Measurements from ENCODE around the gene TECPR1.

TECPR1 gene

DNA sequence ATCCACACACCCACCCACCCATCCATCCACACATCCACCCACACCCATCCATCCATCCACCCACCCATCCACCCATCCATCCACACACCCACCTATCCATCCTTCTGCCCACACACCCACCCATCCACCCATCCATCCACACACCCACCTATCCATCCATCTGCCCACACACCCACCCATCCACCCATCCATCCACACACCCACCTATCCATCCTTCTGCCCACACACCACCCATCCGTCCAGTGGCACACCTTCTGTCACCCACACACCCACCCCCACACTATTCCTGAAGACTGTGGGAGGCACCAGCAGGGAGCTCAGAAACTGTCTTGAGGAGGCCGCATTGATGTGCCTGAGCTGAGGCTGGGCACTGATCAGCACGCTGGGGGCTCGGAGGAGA lies 9.1 kb downstream of the TECPR1 start:
- no peak for DNase-seq

DNA sequence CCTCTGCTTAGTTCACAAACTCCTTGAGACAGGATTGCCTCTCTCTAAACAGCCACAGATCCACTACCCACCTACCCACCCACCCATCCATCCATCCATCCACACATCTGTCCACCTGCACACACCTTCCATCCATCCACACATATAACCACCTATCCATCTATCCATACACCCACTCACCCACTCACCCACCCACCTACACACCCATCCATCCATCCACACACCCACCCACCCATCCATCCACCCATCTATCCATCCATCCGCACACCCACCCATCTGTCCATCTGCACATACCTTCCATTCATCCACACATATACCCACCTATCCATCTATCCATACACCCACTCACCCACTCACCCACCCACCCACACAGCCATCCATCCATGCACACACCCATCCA lies 9.7 kb downstream of the TECPR1 start:
- no peak for DNase-seq

DNA sequence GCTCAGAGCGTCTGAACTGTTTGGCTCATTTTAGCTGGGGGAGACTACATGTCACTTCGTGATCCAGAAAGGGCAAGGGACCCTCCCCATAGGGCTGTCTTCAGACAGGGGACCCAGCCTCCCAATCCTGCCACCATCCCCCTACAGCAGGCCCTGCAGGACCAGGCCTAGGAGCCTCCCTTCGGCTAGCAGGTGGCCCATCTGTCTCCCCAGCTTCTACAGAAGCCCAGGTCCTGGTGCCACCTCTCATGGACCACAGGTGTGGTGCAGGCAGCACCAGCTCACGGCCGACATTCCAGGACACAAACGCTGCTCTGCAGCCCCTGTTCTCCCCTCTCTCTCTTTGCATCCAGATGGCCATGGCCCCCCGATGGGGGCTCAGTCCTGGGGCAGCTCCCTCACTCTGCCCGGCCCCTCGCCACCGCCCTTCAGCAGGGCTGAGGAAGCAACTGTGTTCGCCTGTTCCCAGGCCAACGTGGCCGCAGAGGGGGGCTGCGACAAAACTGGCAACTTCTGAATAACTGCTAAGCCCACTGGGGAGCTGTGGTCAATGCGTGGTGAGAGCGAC lies 10.3 kb downstream of the TECPR1 start:
- DNase-seq: no peak

DNA sequence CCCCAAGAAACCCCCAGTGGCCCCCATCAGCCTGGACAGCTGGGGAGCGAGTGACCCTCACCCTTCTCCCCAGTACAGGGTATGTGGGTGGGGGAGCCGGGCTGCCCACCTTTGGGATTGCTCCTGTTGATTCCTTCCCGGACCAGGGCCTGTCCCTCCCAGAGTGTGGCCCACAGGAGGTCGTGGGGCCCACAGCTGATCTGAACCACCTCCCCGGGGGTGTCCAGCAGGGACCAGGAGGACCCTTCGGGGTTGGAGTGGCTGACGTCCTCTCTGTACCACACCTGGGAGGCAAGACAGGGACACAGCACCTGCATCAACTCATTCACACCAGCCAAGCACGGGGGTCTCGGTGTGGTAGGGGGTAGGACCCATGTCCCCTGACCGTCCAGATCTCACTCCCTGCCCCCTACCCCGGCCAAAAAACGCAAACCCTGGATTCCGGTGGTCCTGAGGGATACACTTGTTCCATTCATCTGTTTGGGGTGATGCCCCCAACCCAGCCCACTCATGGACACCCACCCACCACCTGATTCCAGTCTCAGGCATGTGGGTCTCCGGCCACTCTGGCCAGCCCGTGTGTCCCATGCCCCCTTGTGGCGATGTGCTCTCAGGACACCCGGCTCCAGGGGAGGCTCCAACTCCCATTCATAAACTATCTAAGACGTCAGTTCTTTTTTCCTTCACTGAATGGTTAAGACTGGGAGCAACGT lies 10.9 kb downstream of the TECPR1 start:
- DNase-seq: no peak

DNA sequence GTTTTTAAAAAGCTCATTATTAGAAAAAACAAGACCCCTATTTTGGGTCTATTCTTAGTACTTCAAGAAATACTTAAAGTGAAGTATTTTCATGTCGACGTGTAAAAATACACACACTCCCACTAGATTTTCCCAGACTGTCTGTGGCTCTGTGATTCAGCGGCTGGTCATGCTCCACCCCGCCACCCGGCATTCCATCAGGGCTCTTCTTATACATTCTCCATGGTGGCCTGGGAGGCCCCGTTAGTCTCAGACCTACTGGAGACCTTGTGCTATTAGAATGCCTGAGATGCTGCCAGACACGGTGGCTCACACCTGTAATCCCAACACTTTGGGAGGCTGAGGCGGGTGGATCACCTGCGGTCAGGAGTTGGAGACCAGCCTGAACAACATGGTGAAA lies 13.1 kb downstream of the TECPR1 start:
- no peak for DNase-seq

DNA sequence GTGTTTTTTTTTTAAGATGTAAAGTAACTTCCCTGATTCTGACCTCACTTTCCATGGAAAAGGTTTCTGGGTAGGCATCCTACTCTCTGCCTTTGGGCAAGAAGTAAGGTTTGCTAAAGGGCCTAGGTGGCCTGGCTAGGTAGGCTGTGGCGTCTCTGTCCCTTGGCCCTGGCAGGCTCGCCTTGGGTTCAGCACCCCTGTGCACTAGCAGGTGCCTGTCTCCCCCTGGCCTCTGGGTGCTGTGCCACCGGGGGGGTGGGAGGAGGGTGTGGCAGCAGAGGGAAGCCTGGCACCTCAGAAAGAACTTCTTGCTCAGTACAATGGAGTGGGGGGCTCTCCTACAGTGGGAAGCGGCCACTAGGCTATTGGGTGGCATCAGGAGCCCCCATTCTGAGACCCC lies 14.0 kb downstream of the TECPR1 start:
- no peak for DNase-seq

DNA sequence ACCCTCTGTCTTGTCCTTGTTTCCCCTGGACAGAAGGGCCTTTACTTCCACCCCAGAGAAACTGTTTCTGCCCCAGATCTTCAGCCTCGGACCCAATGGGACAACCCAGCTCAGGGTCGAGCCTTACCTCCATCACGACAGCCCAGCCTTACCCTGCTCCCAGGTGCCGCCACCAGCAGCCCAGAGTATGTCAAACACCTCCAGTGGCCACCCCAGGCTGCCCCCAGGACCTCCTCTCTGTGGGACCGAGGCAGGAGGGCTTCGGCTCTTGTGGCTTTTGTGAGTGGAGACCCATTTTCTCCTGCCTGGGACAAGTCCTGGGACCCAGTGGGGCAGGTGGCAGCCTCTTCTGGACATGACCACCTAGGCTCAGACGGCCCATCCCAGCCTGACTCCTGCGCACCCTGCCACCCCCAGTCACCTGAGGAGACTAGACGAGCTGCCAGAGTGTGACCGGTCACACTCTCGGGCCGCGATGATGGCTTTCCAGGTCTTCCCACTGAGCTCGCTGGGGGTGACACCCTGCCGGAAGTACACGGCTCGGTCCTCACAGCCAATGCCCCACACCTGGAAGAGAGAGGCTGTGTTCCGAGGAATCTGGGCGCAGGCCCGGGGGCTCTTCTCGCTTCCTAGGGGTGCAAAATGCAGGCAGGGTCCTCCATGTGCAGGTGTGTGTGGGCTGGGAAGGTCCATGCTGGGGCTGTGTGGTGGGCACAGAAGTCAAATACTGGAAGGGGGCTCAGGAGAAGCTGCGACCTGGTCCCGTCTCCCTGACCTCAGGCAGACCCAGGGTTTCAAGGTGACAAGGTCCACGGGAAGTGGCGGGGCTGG lies 15.5 kb downstream of the TECPR1 start:
- no peak for DNase-seq

DNA sequence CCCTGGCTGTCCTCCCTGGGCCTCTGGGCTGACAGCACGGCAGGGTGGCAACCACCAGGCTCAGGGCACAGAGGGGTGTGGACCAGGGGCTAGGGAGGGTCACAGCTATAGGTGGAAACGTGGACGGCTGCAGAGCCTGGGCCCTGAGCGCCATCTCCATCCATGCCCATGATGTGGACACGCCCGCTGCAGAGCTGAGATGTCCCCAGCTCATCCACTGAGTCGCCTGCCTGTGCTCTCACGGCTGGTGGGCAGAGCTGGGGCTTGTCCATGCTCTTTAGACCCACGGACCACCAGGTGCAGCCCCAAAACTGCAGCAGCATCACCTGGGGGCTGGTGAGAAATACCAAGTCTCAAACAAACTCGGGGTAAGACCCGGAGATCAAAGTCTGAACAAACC lies 16.1 kb downstream of the TECPR1 start:
- no peak for DNase-seq

DNA sequence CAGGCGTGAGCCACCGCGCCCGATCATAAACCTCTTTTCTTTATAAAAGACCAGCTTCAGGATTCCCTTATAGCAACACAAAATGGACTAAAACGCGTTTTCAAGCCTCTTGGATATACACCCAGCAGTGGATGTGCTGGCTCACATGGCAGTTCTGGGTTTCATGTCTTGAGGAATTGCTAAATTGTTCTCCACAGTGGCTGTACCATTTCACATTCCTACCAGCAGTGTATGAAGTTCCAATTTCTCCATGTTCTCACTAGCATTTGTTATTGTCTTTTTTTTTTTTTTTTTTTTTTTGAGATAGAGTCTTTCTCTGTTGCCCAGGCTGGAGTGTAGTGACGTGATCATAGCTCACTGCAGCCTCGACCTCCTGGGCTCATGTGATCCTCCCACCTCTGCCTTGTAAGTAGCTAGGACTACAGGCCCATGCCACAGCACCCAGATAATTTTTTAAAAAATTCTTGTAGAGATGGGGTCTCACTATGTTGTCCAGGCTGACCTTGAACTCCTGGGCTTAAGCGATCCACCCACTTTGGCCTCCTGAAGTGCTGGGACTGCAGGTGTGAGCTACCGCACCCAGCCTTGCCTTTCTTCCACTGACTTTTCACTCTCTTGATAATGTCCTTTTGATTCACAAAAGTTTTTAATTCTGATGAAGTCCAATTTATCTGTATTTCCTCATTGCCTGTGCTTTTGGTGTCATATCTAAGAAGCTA lies 17.4 kb downstream of the TECPR1 start:
- no peak for DNase-seq

DNA sequence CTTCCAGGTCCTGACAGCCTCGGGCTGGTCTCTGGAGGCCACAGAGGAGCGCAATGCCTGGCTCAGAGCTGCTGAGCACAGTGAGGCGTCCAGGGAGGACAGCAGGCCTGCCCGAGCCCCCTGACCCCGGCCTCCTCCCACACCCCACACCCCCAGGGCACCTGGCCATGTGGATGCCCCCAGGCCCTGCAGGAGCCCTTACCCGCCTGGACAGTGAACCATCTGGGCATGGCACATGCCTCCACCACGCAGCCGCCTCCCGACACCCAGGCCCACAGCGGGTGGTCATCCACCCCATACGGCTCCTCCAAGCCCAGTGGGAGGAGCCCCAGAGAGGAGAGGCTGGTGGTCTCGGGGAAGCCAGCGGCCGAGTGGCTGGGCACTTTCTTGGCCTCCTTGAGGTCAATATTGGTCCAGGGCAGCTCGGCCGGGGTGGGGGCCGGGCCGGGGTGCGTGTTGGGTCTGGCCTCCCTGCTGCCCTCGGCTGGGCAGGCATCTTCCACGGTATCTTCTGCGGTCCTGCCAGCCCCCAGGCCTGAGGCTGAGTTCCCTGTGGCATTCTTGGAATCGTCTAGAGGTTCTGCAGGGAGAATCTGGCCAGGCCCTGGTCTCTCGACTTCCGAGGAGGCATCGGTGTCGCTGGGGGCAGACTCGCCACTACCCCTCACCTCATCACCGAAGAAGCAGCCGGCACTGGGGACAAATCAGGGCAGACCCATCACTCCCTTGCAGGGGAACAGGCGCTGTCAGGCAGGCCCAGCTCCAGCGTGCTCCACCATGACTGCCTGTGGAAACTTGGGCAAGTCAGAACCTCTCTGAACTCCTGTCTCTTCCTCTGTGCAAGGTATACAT lies 18.6 kb downstream of the TECPR1 start:
- DNase-seq: no peak

DNA sequence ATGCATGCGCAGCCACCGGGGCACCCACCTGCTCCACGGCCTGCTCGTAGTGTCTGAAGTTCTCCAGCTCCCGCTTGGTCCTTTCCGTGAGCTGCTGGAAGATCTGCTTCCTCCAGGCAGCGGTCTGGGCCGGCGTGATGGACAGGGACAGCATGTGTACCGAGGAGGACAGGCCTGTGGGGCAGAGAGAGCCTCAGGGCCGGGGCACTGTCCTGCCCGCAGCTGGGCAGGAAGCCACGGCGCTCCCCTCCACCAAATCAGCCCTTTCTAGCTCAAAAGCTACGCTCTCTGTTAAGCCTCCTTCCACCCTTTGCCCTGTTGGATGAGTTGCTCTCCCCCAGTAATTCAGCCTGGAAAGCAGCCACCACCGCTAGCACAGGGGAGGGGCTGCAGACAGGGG lies 19.2 kb downstream of the TECPR1 start:
- DNase-seq: no peak

DNA sequence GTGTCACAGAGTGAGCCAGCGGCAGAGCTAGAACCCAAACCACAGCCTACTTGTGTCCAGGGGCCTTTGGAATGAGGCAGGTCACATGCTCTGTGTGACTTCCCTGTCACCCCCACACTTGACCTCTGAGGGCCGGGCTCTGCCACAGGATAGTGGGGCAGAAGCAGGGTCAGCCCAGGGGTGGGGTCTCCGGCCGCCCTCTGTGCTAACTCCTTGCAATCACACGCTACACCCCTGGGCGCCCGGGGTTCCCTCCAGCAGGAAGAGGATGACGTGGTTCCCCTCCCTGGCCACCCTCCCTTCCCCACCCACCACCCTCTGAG lies 19.8 kb downstream of the TECPR1 start:
- DNase-seq: no peak

DNA sequence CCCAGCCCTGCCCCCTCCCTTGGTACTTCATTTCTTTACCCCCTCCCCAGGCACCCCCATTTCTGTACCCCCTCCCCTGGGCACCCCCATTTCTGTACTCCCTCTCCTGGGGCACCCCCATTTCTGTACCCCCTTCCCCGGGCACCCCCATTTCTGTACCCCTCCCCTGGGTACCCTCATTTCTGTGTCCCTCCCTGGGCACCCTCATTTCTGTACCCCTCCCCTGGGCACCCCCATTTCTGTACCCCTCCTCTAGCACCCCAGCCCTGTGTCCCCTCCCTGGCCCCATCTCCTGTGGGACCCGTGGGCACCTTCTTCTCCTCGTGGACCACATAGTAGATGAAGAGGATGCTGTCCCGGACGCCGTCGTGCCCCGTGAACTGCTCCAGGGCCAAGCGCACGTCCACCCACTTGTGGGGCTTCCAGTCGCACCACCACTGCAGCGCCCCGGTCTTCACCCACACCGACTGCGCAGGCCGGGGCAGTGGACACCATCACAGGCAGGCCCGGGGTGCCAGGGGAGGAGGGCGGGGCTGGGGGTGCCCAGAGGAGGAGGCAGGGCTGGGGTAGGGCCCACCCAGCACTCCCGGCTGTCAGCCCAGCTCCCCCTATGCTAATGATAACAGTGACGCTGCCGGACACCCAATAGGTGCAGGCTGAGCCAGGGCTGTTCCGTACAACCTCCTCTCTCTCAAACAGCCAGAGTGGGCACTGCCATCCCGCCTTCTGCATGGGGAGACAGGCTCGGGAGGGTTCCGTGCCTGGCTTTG lies 20.4 kb downstream of the TECPR1 start:
- no peak for DNase-seq

DNA sequence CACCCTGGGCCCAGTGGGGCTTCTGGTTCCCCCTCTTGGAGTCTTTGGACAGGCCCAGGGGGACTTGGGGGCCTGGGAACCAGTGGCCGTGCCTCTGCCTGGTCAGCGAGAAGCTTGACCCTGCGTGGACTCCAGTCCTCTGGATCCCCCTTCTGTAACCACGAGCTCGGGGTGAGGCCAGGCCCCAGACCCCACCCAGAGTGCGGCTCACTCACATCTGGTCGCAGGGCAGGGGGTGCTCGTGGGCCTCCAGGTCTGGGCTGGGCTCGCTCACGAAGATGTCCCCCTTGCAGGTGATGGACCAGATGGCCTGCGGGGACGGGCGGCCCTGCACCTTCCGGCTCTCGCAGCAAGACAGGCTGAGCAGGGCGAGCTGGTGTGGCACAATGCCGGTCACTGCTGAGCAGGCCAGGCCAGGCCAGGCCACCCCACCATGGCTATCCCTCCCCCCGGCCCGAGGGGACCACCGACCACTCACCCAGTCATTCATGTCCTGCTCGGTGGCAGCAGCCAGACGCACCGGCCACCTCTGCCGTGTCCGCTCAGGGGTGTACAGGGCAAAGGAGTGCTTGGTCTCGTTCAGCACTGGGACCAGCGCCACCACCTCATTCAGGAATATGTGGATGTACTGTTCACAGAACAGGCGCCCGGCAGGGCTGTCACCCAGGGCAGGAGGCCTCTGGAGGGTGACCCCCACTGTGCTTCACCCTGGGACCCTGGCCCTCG lies 21.1 kb downstream of the TECPR1 start:
- DNase-seq: no peak

DNA sequence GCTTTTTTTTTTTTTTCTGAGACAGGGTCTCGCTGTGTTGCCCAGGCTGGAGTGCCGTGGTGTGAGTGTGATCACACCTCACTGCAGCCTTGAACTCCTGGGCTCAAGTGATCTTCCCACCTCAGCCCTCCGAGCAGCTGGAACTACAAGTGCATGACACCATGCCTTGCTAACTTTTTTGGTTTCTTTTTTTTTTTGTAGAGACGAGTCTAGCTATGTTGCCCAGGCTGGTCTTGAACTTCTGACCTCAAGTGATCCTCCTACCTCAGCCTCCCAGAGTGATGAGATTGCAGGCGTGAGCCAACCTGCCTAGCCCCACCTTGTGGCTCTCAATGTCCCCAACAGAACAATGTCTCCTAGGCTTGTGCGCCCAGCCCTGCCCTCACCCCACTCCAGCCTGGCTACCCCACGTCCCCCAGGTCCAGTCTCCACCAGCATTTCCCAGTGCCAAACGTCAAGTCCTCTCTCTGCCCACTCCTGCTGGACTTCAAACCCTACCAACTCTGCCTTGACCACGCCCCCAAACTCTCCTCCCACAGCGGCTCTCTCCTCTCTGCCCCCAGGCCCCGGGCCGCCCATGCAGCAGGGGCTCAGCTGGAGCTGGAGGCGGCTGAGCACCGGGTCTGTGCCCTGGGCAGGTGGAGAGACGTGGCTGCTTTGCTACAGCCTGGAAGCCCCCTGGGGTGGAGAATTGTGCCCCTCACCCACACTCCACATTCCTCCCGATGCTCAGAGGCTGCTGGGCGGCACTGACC lies 21.9 kb downstream of the TECPR1 start:
- DNase-seq: no peak

DNA sequence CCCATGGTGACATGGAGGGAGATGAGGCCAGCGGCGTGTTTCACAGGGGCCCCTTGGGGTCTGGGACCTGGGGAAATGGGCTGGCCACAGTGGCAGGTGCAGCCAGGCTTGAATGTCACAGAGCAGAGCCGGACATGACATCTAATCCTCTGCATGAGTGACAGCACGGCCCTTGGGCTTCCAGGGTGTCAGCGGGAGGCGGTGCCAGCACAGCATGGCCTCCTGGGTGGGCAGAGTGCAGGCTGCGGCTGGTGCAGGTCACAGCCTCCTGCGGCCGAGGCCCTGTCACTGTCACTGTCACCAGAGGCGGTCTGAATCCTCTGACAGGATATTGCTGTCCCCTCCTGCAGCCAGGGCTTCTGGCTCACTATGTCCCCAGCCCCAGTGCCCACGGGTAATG lies 22.6 kb downstream of the TECPR1 start:
- no peak for DNase-seq

DNA sequence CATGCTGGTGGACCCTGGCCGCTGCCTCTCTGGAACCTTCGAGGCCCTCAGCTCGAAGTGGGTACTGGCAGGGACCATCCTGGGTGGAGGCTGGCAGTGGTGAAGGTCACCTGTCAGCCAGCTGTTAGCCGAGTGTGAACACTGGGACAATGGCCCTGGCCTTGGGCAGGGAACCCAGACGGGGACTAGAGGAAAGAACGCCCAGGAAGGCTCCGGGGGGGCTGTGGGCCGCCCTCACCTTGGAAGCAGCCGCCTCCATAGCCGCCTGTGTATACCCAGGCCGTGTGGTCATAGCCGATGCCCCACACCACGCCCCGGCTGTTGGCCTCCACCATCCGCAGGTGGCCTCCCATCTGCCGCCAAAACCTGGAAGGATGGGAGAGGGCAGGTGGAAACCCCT lies 23.2 kb downstream of the TECPR1 start:
- DNase-seq: no peak

DNA sequence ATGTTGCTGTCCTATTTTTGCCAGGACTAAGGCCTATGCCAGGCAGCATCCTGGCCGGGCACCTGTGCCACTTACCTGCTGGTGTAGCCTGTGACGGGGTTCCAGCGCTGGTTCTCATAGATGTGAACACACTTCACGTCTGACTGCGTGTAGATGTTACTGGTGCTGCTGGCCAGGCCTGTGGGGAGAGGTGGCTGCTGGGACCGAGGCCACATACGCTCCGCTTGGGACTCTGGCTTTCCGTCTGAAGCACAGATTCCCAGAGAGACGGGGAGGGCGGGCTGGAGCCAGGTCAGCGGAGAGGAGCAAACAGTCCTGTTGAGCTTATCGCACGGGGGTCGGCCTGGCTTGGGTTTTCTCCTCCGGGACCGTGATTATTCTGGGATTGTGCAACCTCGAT lies 24.1 kb downstream of the TECPR1 start:
- no peak for DNase-seq

DNA sequence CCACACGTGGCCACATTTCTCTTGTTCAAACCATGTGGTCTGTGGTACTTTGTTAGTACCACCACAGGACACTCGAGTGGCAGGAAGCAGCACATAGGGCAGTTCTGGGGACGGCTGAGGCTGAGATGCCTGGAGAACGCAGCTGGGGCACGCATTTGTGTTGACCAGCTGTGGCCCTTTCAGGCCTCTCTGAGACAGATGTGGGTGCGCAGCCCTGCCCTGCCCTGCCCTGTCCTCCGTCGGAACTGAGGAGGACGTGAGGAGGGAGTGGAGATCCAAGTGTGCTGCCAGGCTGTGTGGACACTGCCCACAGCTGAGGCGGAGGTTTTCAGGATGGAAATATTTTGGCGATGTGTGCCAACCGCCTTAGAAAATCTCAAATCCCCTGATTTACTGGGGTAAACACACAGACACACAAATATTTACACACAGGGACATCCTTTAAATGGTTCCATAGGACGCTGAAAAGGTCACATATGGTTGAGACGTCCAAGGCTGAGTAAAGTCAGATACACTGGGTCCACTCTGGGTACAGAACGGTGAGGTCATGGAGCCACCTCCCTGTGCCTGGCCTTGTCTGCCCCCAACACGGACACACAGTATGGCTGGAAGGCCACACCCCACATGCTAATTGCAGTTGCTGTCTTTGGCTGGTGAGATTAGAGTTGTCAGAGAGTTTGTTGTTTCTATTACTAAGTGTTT lies 26.0 kb downstream of the TECPR1 start:
- no peak for DNase-seq

DNA sequence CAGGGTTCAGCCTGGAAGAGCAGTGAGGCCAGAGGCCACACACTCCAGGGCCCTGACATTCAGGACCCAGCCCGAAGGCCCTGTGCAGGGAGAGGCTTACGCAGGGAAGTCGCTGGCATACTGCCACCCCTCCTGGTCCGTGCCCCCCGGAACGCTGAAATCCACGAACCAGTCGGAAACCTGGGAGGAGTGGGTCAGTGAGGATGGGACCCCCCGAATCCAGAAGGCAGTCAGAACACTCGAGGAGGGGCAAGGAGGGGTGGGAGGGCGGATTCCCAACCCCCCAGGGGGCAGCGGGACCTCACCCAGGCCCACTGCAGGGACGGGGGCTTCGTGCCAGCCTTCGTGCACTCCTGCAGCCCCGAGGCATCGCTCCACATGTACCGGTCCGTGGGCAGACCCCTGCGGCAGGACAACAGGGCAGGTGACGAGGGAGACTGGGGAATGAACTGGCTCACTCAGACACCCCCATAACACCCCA lies 27.3 kb downstream of the TECPR1 start:
- no peak for DNase-seq

Measured in activated CD4-positive, CD25-positive, alpha-beta regulatory T cell (primary cell).